HG02885 (cell line): ENCODE results near the gene PEBP1.
"Not testable (repeated sequence)": the region's sequence is repeated elsewhere in the genome, so short reads cannot be mapped to it uniquely, and the experiment has no call there.

ENCODE experiments used
- ATAC-seq: cut with Tn5 transposase; IDR thresholded peaks from one replicate; pipeline ENCODE4 v1.9.1; 2021; ENCODE audit warnings: mild to moderate bottlenecking; ENCODE audit not compliant: unreplicated experiment, poor library complexity

The PEBP1 gene

DNA sequence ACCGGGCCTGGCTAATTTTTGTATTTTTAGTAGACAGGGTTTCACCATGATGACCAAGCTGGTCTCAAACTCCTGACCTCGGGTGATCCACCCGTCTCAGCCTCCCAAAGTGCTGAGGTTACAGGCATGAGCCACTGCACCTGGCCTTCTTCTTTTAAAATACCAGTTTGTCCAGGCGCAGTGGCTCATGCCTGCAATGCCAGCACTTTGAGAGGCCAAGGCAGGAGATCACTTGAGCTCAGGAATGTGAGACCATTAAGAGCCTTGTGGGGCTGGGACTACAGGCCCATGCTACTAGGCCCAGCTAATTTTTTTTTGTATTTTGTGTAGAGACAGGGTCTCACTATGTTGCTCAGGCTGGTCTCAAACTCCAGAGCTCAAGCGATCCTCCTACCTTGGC is 8.1 kb upstream of the PEBP1 start:
- ATAC-seq, result no peak

DNA sequence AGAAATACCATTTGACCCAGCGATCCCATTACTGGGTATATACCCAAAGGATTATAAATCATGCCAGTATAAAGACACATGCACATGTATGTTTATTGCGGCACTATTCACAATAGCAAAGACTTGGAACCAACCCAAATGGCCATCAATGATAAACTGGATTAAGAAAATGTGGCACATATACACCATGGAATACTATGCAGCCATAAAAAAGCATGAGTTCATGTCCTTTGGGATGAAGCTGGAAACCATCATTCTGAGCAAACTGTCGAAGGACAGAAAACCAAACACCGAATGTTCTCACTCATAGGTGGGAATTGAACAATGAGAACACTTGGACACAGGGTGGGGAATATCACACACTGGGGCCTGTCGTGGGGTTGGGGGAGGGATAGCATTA is 6.5 kb upstream of the PEBP1 start:
- ATAC-seq, result not testable (repeated sequence)

DNA sequence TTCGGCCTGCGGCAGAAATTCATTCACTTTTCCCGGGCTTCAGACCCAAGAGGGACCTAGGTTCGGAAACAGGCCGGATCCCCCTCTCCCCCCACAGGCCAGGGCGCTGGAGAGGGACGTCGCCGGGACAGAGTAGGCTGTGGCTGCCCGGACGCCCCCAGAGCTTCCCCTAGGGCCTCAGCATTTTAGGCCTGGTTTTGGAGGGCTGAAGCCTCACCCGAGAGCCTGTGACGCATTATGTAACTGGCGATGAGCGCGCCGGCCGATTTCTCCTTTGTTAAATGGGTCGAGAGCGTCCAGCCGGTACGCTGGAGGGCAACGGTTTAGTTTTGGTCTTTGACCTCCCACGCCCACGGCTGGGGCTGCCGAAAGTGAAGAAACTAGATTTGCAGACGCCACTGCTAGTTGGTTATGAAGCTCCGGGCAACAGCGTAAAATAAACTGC is 657 bp downstream of the PEBP1 start:
- peak; percentile 37 for ATAC-seq

DNA sequence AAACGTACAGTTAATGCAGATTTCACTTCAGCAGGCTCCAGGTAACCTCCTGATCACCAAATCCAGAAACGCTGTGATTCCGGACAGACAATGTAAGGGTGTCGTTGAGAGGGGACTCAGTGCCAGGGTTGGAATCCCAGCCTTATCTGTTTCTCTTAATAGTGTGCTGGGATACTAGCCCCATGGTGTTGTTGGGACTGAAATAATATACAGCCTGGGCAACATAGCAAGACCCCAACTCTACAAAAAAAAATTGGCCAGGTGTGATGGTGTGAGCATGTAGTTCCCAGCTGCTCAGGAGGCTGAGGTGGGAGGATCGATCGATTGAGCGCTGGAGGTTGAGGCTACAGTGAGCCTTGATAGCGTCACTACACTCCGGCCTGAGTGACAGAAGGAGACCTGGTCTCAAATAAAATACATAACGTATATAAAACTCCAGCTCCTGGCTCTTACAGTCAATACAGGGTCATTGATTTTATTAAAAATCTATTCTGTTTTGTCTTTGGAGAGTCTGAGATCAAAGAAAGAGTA is 1.3 kb downstream of the PEBP1 start:
- ATAC-seq, result no peak

DNA sequence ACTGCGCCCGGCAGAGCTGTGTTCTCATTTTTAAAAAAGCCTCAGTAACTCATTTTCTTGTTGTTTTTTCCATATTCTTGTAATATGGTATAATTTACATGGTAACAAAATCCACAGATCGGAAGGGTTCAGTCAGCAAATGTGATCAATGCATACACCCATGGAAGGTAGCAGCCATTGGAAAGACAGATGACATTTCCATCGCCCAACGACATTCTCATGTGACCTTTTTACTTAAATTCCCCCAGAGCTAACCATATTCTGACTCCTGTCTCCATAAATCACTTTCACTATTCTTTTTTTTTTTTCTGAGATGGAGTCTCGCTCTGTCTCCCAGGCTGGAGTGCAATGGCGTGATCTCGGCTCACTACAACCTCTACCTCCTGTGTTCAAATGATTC is 4.9 kb downstream of the PEBP1 start:
- no peak for ATAC-seq

DNA sequence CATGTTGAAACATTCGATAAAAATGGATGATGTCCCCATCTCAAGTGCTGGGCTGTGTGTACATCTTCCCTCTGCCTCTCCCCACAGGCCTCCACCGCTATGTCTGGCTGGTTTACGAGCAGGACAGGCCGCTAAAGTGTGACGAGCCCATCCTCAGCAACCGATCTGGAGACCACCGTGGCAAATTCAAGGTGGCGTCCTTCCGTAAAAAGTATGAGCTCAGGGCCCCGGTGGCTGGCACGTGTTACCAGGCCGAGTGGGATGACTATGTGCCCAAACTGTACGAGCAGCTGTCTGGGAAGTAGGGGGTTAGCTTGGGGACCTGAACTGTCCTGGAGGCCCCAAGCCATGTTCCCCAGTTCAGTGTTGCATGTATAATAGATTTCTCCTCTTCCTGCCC is 8.6 kb downstream of the PEBP1 start:
- ATAC-seq, result no peak

DNA sequence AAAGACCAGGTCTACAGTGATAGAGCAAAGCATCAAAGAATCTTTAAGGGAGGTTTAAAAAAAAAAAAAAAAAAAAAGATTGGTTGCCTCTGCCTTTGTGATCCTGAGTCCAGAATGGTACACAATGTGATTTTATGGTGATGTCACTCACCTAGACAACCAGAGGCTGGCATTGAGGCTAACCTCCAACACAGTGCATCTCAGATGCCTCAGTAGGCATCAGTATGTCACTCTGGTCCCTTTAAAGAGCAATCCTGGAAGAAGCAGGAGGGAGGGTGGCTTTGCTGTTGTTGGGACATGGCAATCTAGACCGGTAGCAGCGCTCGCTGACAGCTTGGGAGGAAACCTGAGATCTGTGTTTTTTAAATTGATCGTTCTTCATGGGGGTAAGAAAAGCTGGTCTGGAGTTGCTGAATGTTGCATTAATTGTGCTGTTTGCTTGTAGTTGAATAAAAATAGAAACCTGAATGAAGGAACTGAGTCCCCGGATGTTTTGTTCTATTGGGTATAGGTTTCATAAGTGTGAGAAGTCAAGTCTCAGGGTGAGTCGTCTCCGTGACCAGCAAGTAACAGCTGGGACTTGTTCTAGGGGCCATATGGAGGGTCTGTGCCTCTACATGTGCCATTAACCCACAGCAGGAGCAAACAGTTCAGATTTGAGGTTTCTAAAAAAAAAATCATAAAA is 9.3 kb downstream of the PEBP1 start:
- peak; percentile 69 for ATAC-seq

DNA sequence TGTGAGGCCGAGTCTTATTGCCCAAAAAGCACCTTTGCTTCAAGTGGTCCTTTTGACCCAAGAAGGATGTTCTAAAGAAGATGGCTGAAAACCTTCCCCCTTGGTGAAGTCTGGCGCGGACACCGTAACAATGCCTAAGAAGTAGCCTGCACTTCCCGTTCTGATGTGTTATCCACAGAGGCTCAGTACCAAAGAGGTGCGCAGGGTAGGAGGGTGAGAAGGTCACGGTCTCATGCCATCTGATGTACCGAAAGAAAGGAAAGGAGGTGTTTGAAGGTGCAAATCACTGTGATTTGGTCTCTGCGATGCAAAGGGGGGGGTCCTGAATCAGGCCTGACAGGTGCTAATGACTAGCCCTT is 9.9 kb downstream of the PEBP1 start:
- ATAC-seq, result no peak

DNA sequence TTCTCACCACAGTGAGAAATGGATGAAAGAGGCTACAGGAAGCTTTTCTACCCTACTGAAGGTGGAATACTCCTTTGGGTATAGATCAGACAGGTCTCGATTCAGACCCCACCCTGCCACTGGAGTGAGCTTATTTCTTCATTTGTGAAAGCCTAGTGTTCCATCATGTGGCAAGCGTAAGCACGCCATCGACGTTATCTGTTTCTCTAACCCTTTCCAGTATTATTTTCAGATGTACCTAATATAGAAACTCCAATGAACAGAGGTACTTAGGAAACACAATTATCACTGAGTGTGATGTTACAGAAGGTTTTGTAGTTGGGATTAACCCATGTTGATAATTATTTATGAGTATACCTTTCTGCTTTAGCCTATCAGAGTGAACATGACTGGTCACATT is 12.4 kb downstream of the PEBP1 start:
- ATAC-seq, result no peak

DNA sequence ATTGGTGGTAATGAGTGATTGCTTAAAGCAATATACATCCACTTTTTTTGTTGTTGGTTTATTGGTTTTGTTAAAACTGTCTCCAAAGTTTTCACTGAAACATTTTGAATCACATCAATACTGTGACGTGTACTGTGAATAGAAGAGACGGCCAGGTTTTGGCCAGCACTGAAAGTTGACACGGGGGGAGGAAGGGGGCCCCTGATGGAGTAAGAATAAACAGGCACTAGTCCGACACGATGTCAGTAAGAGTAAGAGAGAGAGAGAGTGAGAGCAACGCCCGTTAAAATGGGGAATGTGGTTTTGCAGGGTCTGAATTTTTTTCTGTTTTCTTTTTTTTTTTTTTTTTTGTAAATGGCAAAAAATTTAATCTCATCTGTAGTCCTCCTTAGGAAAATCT is 14.7 kb downstream of the PEBP1 start:
- no peak for ATAC-seq

DNA sequence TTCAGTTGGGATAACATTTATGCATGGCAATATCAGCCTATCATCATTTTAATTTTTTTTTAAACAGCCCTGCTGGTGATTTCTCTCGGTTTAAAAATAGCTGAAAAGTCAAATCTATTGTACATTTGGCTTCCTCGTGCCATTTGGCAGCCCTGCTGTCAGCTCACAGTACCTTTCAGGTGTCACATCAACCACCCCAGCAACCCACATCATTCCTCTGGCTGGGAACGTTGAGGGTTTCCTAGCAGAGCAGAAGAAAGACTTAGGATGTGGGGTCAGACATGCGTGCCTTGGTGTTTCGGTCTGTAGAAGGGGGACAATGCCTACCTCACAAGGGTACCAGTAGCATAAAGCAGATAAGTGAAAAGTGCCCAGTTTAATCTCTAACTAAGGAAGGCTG is 15.8 kb downstream of the PEBP1 start:
- ATAC-seq, result no peak

DNA sequence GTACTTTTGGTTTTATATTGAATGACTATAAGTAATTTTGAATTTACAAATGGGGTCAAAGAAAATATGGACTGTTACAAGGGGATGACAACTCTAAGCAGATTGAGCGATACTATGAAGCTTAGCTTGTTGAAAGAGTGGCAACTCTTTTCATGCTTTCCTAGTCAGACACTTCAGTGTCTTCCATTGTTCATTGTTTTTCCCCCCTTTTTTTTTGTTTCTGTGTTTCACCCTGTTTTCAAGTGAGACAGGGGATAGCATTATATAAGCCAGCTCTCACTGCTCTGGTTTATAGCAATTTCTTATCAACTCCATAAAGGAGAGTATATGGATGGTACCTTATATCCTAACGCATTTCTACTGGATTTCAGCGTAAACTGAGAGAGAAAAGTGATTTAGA is 24.6 kb downstream of the PEBP1 start:
- ATAC-seq, result no peak

DNA sequence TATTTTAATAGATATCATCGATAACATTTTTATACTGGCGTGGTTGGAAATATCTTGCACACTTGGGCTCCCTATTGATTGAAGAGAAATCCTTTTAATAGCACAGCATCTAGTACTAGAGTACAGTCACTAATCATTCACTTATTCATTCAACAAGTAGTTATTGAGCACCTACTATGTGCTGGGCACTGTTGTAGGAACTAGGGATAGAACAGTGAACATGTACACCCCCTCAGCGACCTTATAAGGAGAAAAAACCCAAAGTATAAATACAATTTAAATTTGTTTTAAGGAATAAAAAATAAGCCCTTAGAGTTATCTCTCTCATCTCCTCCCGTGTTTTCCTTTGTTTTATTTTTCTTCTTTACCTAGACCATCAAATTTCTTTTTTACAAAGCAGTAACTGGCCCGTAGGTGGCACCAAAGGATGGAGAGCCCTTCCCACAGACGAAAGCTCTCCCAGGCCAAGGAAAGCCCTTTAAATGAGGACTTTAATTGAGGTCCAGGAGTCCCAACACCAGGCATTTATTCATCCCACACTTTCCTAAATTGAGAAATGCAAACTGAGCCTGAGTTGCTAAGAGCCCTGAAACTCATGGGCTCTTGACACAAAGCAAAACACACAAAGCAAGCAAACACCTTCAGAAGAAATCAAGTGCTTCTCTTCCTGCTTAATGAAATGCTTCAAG is 29.0 kb downstream of the PEBP1 start:
- ATAC-seq, result no peak

DNA sequence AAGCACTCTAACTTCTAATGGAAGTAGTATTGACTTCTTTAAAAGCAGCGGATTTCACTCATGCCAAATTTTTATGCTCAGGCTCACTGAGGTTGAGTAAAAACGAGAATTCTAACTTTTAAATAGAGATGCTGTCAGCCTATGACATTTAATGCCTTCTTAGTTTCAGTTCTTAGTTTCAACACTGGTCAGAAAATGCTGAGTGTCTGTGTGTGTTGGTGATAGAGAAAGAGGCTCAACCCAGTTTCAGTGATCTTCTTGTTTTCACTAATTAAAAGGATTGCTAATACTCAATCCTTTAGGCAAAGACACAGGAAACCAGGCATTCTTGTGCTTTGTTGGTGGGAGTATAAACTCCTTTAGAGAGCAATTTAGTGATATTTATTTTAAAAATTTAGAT is 31.0 kb downstream of the PEBP1 start:
- peak; percentile 98 for ATAC-seq

DNA sequence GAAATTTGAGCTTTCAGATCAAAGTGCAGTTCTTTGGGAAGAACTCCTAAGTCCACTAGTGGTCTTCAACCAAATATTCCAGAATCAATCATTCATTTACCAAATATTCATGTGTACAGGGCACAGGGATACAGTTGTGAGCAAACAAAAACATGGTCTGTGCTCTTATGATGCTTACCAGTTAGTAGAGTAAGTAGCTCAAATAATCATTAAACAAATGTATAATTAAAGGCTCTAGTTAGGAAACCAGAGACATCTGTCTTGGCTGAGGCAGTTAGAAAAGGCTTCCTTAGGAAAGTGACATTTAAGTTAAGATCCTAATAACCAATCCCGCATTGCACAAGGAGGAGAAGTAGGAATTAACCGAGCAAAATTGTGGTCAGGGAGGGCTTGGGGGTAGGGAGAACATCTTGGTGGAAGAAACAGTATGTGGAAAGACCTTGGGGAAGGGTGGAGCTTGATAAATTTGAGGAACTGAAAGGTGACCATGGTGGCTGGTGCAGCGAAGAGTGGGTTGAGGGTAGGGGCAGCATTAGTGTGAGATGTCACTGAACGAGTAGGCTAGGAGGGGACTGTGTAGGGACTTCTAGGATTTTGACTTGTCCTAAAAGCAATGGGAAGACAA is 40.0 kb downstream of the PEBP1 start:
- ATAC-seq, result peak; percentile 53

DNA sequence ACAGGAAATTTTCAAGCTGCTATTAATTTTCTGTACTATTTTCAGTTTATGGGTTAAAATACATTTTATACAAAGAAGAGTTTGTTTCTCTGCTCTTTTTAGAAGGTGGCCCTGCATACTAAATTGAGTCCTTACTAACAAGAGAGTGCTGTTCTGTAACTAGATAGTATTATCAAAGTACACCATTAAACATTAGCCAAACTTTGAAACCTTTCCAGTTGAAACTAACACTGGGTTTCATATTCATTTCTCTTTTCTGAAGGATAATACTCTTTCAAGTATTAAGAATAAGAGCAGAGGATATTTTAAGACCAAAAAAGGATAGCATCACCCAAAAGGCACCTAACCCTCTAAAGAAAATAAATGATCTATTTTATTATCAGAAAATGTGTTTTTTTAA is 47.2 kb downstream of the PEBP1 start:
- no peak for ATAC-seq

DNA sequence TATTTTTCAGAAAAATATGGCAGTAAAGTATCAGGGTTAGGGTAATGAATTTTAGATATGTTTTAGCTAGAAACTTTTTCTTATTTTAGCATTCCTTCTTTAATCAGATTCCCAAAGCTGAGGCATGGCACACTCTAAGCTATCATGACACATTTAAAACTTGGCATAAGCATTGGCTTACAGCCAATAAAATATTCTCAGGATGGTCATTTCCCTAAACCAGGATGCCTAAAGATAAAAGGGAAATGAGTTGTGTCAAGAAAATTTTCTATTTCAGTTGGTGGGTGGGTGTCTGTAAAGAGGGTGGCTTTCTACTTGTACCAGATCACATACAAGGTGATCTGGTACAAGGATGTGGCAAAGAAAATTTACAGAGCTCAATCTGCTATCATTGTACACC is 47.8 kb downstream of the PEBP1 start:
- no peak for ATAC-seq

DNA sequence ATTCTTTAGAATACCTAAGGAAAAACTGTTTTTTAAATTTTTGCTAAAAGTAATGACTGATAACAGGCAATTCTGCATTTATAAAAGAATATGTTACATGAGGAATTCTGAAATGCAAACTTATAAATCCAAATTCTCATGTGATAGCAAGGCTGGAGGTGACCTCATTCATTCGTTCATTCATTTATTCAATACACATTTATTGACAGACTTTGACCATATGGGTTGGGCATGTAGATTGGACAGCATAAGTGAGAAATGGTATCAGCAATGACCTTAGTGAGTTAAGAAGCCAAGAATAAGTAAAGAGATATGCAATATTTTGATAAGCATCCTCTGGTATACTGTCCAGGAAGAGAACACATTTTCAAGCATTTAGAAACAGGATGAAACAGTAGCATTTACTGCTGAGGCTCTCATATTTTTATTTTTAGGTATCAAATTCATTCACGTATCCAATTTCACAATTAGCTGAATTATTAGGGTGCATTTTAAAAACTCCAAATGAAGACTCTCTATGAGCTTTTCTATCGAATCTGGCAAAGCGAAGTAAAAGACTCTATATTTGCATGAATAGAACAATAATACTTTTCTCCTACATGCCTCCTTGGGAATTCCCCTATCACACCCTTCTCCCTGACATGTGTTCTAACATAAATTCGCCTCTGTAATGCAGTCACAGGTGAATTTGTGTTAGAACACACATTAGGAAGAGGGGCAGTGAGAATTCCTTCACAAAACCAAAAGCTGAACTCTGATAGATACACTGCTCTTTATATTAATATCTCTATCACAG is 49.9 kb downstream of the PEBP1 start:
- no peak for ATAC-seq

DNA sequence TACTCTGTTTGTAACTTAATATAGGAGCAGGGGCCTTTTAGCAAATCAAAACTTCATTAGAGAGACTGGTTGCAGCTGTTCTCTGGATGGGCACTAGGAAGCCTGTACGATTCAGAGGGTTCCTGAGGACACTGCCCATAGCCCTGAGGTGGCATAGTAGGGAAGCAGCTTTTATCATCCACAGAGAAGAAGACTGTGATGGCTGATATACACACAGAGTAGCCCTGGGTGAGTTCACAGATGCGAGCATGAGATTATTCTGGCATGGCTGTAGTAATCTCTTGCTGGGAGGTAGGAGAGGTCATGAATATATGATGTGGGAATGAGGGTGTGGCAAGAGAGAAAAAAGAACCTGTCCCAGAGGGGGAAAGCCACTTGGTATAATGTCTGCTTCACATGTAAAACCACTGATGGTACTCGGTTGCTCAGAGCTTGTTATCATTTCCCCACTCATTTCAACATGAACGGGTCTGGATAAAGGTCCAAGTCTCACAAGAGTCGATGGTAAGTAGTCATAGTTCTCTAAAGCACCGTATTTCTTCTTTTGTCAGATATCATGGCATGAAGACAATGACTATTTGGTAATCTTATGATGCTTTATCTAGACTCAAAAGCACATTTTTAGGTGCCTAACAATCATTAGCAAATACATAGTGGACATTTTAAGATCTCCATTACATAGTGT is 52.0 kb downstream of the PEBP1 start:
- ATAC-seq, result no peak

DNA sequence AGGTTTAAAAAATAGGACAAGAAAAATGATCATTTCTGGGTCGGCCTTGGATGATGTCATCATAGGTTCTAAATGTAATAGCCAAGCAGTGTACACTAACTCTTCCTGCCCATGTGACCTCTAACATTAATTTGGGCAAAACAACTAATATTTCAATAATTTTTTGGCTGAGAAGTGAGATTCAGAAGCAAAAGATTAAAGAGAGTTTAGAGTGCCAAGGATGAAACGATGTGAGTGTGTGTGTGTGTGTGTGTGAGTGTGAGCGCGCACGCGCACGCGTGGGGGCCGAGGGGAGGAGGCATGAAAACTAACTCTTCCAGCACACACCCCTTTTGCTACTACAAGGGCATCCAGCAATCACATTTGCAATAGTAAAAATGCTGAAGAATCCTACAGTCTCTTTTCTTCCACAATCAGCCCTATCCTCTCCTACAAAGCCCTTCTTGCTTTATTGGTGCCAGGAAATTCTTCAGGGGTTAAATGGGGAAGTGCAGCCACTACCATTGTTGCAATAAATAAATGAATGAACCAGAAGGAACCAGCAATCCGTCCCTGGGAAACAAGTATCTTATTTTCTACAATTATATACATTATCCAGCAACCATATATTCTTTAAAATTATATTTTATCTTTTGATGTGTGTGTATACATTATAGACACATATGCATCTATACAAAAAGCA is 52.9 kb downstream of the PEBP1 start:
- ATAC-seq, result no peak
